Stimulated activated CD4-positive, alpha-beta T cell treated with anti-CD3 and anti-CD28 coated beads, TNF-alpha, amount 100 ng/mL, for 24 hours (primary cell): ENCODE data around the gene TP53I13.

Experiments
- DNase-seq, 3 experiments: peaks; one replicate each; pipeline ENCODE4 v3.0.0-alpha.2; 2020; ENCODE audit warnings: low read depth in 3 of 3

TP53I13 gene

GRCh38 chr17:29581583-29582253 is 13.2 kb downstream of the TP53I13 start:
- no peak for DNase-seq

GRCh38 chr17:29582254-29582765 is 13.8 kb downstream of the TP53I13 start:
- DNase-seq = no peak

- DNase-seq = no peak
Observed at GRCh38 chr17:29582772-29583171, 14.3 kb downstream of the TP53I13 start.

- DNase-seq = no peak
Observed at GRCh38 chr17:29583324-29584248, 15.1 kb downstream of the TP53I13 start.

GRCh38 chr17:29584452-29585079 is 16.1 kb downstream of the TP53I13 start:
- DNase-seq = no peak

- DNase-seq = no peak
Observed at GRCh38 chr17:29585080-29585751, 16.7 kb downstream of the TP53I13 start.

GRCh38 chr17:29586676-29587469 is 18.4 kb downstream of the TP53I13 start:
- DNase-seq = no peak

GRCh38 chr17:29587591-29587990 is 19.1 kb downstream of the TP53I13 start:
- no peak for DNase-seq

GRCh38 chr17:29588017-29588561 is 19.6 kb downstream of the TP53I13 start:
- no peak for DNase-seq

GRCh38 chr17:29588562-29589411 is 20.3 kb downstream of the TP53I13 start:
- DNase-seq = peak in 1 of 3 experiments; percentile 54

GRCh38 chr17:29589524-29590410 is 21.3 kb downstream of the TP53I13 start, which contains the start of gene GIT1:
TSS of gene GIT1 (minus strand) at chr17:29589648. CDS start at chr17:29589378, 270 bp downstream.
- DNase-seq = peak; percentile 59 to 82 (median 67)

GRCh38 chr17:29590411-29591145 is 22.1 kb downstream of the TP53I13 start:
- no peak for DNase-seq

- peak in 1 of 3 experiments; percentile 52 for DNase-seq
Observed at GRCh38 chr17:29591146-29591736, 22.7 kb downstream of the TP53I13 start.

GRCh38 chr17:29591737-29592608 is 23.5 kb downstream of the TP53I13 start:
- peak; percentile 68 to 84 (median 69) for DNase-seq

- DNase-seq = no peak
Observed at GRCh38 chr17:29592850-29593551, 24.5 kb downstream of the TP53I13 start, which contains the start of gene ANKRD13B. TSS of gene ANKRD13B (plus strand) at chr17:29593132. CDS start at chr17:29593622, 490 bp downstream.
